ENCODE data around the gene CLDN4.

GRCh38 chr7:73831584-73831833 lies 713 bp downstream of the CLDN4 start:
- TF ChIP-seq EZH2 (IDR thresholded peaks at IDR 0.05; ENCODE audit: low read depth, unreplicated experiment) (no peak), CTCF (conservative IDR thresholded peaks at IDR 0.05; ENCODE audit: low read depth in 2 of 2) (no peak), POLR2AphosphoS5 (IDR thresholded peaks at IDR 0.05; ENCODE audit: low read depth) (no peak), CREB1 (CRISPR knock-in tag; IDR thresholded peaks at IDR 0.05; ENCODE audit: low read depth) (no peak), EZH2phosphoT487 (IDR thresholded peaks at IDR 0.05; ENCODE audit: unreplicated experiment) (no peak), ETS1 (IDR thresholded peaks at IDR 0.05) (no peak)
